Measurements from ENCODE around the gene PCDHGB3. TPM values are rescaled to one million over a fixed set of nuclear protein-coding genes. Genes with fewer than 3 reads are reported as not detected.

PCDHGB3 gene
- total RNA-seq = 1.8 and 2.4 TPM in 2 replicates

DNA sequence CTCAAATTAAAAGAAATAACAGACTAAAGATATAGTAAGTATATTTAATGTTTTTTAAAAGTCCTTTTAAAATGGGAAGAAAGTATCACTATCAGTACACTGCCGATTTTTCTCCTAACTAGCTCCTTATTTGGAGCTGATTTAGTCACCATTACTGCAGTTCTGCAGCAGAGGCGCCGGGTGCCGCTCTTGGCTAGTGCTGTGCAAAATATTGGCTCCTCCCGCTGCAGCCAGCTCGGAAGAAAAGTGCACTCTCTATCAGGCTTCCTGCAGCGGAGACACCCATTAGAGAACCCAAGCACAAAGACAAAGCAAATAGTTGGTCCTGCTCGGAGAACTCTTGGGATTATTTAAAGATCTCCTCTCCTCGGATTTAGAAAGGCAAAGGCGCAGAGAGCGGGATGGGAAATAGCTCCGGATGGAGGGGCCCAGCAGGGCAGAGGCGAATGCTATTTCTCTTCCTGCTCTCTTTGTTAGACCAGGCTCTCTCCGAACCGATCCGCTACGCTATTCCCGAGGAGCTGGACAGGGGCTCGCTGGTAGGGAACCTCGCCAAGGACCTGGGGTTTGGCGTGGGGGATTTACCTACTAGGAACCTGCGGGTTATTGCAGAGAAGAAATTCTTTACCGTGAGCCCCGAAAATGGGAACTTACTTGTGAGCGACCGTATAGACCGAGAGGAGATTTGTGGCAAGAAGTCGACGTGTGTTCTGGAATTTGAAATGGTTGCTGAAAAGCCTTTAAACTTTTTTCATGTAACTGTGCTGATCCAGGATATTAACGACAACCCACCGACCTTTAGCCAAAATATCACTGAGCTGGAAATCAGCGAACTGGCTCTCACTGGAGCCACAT, at the start of gene PCDHGB3:
Gene PCDHGB3 (plus strand): TSS at position 249 of the 855 bp plus-strand sequence. CDS start 153 bp downstream, at position 402.

DNA sequence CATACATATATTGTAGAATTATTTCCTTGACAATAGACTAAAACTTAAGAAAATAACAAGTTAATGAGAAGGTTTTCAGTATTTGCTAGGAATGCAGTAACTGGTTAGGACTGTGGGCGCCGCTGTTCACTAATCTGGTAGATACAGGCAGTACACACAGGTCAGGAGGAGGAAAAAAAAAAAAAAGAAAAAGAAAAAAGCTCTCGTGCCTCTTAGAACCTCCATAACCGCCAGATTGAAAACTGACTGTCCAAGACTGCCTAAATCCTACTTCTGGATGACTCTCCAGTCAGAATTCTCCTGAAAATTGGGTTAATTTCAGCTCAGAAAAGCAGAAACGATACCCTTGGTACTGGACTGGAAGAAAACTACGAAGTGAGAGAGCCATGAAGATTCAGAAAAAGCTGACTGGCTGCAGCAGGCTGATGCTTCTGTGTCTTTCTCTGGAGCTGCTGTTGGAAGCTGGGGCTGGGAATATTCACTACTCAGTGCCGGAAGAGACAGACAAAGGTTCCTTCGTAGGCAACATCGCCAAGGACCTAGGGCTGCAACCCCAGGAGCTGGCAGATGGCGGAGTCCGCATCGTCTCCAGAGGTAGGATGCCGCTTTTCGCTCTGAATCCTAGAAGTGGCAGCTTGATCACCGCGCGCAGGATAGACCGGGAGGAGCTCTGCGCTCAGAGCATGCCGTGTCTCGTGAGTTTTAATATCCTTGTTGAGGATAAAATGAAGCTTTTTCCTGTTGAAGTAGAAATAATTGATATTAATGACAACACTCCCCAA, 39.6 kb upstream of the PCDHGB3 start, which contains the start of gene PCDHGA1:
Gene PCDHGA1 (plus strand): TSS at position 216 of the 782 bp plus-strand sequence.

DNA sequence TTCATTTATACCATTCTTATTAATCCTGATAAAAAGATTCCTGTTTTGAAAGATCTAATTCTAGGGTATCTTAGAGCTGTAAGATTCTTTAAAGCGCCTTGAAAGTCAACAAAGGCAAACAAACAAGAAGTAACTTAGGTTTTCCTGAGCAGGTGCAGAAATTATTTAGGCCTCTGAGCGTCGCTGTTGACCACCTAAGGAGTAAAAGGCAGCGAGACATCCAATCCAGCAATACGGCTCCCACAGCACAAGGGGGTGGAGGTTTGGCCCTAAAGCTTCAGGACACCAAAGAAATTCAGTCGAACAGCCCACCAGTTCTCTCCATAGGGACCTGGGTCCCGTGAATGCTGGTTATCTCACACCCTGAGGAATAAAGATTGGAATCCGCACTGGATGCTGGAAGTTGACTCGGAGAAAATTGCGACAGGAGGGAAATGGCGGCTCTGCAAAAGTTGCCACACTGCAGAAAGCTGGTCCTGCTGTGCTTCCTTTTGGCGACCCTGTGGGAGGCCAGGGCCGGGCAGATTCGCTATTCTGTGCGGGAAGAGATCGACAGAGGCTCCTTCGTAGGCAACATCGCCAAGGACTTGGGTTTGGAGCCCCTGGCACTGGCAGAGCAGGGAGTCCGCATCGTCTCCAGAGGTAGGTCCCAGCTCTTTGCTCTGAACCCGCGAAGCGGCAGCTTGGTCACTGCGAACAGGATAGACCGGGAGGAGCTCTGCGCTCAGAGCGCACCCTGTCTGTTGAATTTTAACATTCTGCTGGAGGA, 31.3 kb upstream of the PCDHGB3 start, which contains the start of gene PCDHGA2:
Gene PCDHGA2 (plus strand): TSS at position 223 of the 769 bp plus-strand sequence.

GRCh38 chr5:141343242-141343952, 26.6 kb upstream of the PCDHGB3 start, which contains the start of gene PCDHGA3:
TSS of gene PCDHGA3 (plus strand) at chr5:141343829. CDS start at chr5:141344034, 205 bp downstream.

GRCh38 chr5:141349917-141350619, 20.0 kb upstream of the PCDHGB3 start, which contains the start of gene PCDHGB1:
TSS of gene PCDHGB1 (plus strand) at chr5:141350099. CDS start at chr5:141350261, 162 bp downstream.

GRCh38 chr5:141354900-141355469, 15.1 kb upstream of the PCDHGB3 start, which contains the start of gene PCDHGA4:
TSS of gene PCDHGA4 (plus strand) at chr5:141355021. CDS start at chr5:141355108, 87 bp downstream.

GRCh38 chr5:141359790-141360426, 10.1 kb upstream of the PCDHGB3 start, which contains the start of gene PCDHGB2:
TSS of gene PCDHGB2 (plus strand) at chr5:141359994. CDS start at chr5:141360136, 142 bp downstream.

GRCh38 chr5:141363952-141364660, 5.9 kb upstream of the PCDHGB3 start, which contains the start of gene PCDHGA5:
TSS of gene PCDHGA5 (plus strand) at chr5:141364162. CDS start at chr5:141364331, 169 bp downstream.

DNA sequence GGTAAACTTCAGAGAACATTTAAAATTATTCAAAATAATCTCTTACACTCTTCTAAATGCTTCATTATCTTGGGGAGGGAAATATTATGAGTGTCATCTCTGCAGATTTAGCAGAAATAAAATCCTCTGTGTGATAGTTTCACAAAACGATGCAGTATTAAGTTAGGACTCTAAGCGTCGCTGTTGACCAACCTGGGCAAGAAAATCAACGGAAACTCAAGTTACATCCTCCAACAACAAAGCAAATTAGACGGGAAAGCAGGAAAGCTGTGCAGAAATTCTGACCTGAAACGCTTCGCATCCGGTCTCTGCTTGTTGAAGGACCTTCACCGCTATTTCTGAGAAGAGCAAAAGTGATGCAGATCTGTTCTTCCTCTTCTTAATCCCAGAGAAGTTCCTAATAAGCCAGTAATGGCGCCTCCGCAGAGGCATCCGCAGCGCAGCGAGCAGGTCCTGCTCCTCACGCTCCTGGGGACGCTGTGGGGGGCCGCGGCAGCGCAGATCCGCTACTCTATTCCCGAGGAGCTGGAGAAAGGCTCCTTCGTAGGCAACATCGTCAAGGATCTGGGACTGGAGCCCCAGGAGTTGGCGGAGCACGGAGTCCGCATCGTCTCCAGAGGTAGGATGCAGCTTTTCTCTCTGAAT, 3.8 kb downstream of the PCDHGB3 start, which contains the start of gene PCDHGA6:
Gene PCDHGA6 (plus strand): TSS at position 219 of the 645 bp plus-strand sequence. CDS start 193 bp downstream, at position 412.

DNA sequence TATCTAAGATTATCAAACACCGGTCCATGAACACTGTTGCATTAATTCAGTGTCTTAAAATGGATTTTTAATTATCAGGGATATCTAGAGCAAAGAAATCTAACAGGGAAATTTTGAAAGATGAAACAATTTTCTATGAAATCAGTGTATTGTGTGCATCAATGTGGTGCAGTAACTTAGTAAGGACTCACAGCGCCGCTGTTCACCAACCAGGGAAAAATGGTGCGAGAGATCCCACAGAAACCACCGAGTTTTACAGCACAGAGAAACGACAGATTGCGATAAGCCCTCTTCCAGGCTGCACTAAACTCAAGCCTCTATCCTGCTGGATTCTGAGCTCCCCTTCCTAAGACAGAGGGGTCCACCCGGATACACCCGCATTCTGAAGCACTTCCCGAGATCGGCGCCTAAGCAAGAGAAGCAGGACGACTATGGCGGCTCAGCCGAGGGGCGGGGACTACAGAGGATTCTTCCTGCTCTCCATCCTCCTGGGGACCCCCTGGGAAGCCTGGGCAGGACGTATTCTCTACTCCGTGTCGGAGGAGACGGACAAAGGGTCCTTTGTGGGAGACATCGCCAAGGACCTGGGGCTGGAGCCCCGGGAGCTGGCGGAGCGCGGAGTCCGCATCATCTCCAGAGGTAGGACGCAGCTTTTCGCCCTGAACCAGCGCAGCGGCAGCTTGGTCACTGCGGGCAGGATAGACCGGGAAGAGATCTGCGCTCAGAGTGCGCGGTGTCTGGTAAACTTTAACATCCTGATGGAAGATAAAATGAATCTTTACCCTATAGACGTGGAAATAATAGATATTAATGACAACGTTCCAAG, 12.6 kb downstream of the PCDHGB3 start, which contains the start of gene PCDHGA7:
Gene PCDHGA7 (plus strand): TSS at position 274 of the 826 bp plus-strand sequence. CDS start 158 bp downstream, at position 432.

DNA sequence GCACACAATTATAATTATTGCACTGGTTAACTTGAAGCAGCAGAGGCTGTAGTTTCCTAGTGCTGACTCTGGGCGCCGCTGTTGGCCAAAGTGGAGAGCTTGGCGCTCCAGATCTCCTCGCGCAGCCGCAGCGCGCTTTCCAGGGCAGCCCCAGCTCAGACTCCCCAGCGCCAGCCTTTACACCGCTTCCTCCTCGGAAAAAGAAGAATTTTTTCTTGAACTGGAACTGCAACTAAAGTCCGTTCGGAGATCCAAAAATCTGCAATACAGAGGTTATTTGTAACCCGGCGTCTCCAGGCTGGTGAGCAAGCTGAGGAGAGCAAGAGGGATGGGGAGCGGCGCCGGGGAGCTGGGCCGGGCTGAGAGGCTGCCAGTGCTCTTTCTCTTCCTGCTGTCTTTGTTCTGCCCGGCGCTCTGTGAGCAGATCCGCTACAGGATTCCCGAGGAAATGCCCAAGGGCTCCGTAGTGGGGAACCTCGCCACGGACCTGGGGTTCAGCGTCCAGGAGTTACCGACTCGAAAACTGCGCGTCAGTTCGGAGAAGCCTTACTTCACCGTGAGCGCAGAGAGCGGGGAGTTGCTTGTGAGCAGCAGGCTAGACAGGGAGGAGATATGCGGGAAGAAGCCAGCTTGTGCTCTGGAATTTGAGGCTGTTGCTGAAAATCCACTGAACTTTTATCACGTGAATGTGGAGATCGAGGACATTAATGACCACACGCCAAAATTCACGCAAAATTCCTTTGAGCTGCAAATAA, 17.7 kb downstream of the PCDHGB3 start, which contains the start of gene PCDHGB4:
Gene PCDHGB4 (plus strand): TSS at position 142 of the 755 bp plus-strand sequence. CDS start 187 bp downstream, at position 329.

DNA sequence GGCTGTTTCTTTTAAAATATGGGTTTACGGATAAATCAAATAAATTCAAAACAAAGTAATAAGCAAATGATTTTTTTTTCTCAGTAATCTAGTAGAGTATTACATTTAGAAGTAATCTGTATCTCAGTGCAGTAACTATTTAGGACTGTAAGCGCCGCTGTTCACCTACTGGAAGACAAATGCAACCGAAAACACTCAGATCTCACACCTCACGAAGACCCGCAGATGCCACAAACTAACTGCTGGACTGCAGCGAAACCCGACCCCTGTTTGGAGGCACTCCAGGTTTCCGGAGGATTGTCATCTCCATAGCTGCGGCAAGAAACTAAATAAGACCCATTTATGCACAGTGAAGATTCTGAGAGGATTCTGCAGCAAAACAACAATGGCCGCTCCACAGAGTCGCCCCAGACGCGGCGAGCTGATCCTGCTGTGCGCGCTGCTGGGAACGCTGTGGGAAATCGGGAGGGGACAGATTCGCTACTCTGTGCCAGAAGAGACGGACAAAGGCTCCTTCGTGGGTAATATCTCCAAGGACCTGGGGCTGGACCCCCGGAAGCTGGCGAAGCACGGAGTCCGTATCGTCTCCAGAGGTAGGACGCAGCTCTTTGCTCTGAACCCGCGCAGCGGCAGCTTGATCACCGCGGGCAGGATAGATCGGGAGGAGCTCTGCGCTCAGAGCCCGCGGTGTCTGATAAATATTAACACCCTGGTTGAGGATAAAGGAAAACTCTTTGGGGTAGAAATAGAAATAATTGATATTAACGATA, 22.6 kb downstream of the PCDHGB3 start, which contains the start of gene PCDHGA8:
Gene PCDHGA8 (plus strand): TSS at position 205 of the 770 bp plus-strand sequence. CDS start 181 bp downstream, at position 386.

GRCh38 chr5:141397756-141398551, 27.9 kb downstream of the PCDHGB3 start, which contains the start of gene PCDHGB5:
TSS of gene PCDHGB5 (plus strand) at chr5:141397947. CDS start at chr5:141398128, 181 bp downstream.

GRCh38 chr5:141402553-141403243, 32.7 kb downstream of the PCDHGB3 start, which contains the start of gene PCDHGA9:
TSS of gene PCDHGA9 (plus strand) at chr5:141402778. CDS start at chr5:141402953, 175 bp downstream.

